IPS-11a (cell line): ENCODE data around the gene NRP1.
"Not testable (repeated sequence)": the region's sequence is repeated elsewhere in the genome, so short reads cannot be mapped to it uniquely, and the experiment has no call there.

Experiments used
- H3K4me3 ChIP-seq: one replicate; pipeline ENCODE4 v1.5.1; 2013; ENCODE audit warnings: low read depth, low read length, control low read depth

Gene NRP1

GRCh38 chr10:33154590-33154989 is 179.9 kb downstream of the NRP1 start:
- no peak overlapping the region for H3K4me3 ChIP-seq

GRCh38 chr10:33153968-33154327 is 180.5 kb downstream of the NRP1 start:
- no peak overlapping the region for H3K4me3 ChIP-seq

DNA sequence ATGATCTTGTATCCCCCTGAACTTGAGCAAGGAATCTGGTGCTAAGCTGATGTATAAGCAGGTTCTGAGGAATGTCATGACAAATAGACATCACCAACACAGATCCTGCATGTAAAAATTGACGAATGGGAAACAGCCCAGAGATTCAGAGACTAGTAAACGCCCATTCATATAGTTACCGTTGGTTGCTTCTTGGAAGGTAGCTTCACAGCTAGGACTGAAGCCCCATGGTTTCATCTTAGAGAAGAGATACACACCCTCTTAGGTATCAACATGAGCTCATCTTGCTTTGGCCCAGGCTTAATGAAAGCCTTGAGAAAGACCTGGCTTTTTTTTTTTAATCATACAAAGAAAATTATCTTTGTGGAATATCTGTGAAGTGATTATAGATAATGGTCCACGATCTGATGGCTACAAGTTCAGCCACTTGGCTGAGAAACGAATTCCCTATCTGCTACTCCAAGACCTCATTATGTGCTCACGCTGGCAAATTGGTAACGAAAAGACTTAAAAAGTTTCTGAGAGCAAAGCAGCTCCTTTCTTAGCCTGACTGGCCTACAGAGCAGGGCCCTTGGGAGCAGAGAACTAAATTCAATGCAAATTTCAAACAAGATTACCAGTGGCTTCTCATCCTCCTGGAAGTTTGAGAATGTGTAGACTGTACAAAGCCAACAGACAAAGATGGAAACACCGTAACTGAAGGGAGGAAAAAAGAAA is 181.1 kb downstream of the NRP1 start:
- H3K4me3 ChIP-seq, result no peak overlapping the region

- H3K4me3 ChIP-seq, result no peak overlapping the region
These were observed 181.7 kb downstream of the NRP1 start for GRCh38 chr10:33152750-33153149.

GRCh38 chr10:33152146-33152545 is 182.3 kb downstream of the NRP1 start:
- no peak overlapping the region for H3K4me3 ChIP-seq

DNA sequence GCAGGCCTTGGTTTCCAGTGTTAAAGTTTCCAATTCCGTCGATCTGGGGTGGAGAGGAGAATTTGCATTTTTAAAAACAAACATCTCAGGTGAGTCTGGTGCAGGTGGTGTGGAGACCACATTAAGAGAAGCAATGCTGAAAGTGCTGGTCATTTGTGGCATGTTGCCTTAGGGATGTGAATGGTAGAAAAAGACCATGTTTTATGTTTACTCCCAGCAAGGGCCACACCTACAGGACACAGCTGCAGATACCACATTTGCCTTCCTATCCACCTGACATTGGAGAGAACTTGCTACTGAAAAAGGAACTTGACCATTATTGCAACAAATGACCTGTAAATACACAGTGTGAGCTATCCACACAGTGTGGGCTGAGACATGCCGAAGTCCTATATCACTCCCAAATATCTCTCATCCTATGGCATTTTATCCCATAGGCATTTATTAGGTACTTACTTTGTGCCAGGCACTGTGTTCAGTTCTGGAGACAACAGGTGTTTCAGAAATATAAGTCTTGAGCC is 183.1 kb downstream of the NRP1 start:
- H3K4me3 ChIP-seq, result no peak overlapping the region

DNA sequence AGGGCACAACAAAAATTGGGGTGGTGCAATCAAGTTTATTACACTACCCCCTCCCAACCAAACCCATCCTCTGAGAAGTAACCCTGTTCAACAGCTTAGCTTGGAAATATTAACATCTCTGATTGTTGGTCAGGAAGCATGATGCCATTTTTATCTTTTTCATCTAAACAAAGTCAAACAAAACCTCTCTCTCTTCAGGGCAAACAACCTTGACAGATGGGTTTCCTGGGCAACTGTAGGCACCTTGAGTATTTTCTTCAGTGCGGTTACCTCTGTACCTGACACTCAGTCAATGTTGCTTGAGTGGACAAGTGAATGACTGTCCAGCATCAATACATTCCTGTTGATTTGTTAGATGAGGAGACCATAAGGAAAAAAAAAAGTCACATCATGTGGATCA is 183.6 kb downstream of the NRP1 start:
- no peak overlapping the region for H3K4me3 ChIP-seq

- H3K4me3 ChIP-seq, result no peak overlapping the region
These were observed 184.3 kb downstream of the NRP1 start for GRCh38 chr10:33150146-33150545.

DNA sequence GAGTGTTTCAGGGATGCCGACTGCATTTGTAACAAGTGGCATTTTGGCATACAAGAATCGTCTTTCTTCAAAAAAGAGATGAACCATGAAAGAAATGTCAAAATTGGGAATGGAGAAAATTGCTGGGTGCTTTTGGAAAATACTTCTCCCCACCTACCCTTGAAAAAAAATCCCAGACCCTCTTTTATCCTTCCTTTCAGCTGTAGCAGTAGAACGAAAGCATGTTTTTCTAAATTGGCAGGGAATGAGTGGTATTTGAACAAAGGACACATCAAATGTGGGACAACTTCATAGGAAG is 187.5 kb downstream of the NRP1 start:
- no peak overlapping the region for H3K4me3 ChIP-seq

DNA sequence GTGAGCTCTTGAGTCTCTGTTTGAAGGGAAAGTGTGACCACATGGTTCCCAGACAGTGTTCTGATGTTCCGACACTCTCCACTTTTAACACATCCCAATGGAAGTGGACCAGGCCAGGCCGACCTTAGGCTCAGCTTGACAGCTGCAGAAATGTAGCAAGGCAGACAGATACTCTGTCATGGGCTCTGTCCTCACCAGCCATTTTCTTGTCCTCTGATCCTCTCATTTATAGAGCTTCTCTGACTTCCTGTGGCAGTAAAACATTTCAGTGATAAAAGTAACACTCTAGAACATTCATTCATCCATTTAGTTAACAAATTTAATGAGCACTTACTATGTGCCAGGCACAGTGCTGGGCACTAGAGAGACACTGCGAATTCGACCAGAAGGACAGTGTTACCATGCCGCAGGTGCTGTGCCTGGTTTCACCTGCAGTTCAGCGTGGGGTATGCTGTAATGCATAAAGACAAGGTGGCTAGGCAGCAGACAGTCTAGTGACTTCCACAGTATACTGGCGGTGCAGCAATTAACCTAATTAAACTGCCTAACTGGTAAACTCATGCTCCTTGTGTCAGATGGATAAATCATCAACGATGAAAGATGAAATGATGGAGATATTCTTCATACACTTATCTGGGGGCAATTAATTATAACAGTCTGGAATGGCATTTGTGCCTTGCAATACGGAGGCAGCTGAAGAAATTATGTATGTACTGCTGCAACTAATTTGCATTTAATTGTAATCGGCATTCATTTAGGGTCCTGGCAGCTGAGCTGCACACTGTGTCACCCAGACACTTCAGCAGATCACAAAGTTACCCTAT is 188.1 kb downstream of the NRP1 start:
- no peak overlapping the region for H3K4me3 ChIP-seq

DNA sequence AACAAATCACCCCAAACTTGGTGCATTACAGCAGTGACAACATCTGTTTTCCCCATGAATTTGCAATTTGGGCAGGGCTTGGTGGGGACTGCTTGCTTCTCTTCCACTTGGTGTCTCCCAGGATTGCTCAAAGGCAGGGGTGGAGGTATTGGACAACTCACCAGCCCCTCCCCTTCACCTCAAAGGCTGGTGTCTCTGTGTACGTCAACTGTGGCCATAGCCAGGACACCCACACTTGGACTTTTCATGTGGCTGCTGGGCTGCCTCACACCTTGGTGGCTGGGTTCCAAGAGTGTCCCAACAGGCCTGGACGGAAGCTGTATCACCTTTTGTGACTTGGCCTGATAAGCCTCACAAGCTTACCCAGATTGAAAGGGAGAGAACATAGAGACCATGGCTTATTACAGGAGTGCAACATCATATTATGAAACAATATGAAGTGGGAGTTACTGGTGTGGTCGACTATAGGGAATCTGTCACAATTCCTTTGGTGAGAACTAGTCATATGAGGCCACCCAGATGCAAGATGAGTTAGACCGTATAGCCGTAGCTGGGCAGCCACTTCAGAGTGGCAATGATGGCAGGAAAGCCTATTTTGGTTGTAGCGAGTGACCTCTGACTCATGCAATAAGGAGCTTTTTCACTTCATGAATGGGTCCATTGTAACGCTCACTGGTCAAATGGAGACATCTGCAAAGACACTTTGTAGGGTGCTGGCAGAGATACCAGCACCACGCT is 188.8 kb downstream of the NRP1 start:
- H3K4me3 ChIP-seq, result no peak overlapping the region

- no peak overlapping the region for H3K4me3 ChIP-seq
These were observed 191.2 kb downstream of the NRP1 start for GRCh38 chr10:33143160-33143728.

- H3K4me3 ChIP-seq, result no peak overlapping the region
These were observed 192.2 kb downstream of the NRP1 start for GRCh38 chr10:33142295-33142694.

GRCh38 chr10:33141251-33141650 is 193.2 kb downstream of the NRP1 start:
- H3K4me3 ChIP-seq, result no peak overlapping the region

- no peak overlapping the region for H3K4me3 ChIP-seq
These were observed 195.3 kb downstream of the NRP1 start for GRCh38 chr10:33139181-33139646.

GRCh38 chr10:33138686-33139085 is 195.8 kb downstream of the NRP1 start:
- not testable (repeated sequence) for H3K4me3 ChIP-seq

- H3K4me3 ChIP-seq, result no peak overlapping the region
These were observed 197.0 kb downstream of the NRP1 start for GRCh38 chr10:33137356-33138005.

- no peak overlapping the region for H3K4me3 ChIP-seq
These were observed 197.7 kb downstream of the NRP1 start for GRCh38 chr10:33136781-33137180.

DNA sequence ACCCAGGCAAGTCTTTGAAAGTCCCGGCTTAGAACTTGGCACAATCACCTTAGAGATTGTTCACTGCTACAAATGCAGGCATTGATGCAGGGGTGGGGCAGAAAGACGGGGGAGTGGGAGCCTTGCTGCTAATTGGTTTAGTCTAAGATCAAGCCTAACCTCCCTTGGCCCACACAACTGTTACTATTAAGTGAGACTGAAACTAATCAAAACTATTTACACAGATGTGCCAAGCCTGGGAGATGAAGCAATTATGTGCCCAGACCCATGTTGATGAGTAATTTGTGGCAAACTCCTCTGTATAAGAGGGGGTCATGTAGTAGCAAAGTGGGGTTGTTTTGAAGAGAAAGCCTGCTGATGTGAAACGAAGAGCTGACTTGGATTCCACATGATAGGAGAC is 198.2 kb downstream of the NRP1 start:
- H3K4me3 ChIP-seq, result no peak overlapping the region

DNA sequence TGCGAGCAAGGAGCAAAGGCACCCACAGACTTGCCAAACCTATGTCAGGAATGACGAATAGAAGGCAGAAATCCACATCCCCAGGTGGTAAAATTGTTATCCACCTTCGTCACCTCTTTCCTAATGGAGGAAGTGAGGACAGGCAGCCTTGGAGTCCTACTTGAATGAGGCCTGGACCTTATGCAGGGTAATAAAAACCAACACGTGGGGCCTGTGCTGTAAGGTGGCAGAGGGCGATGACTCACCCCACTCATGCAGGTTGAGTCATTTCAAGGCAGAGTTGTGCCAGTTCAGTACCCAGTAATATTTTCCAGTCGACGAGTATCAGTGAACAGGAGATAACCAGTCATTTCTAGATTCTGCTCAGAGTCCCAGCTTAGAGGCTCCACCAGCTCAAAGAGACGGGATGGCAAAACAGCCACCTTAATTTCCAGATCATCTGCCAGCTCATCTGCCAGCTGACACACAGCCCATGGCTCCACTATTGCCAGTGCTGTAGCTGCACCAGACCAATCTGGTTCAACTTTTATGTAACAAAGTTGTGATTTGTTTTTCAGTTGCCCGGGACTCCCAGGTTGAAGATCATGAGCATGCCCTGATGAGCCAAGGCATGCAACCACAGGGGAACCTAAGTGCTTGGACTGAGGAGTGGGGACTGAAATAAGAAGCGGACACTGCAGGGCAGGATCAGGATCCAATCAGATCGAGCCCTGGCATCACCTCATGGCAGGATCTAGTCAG is 200.3 kb downstream of the NRP1 start:
- no peak overlapping the region for H3K4me3 ChIP-seq
